Common myeloid progenitor, CD34-positive (primary cell): ENCODE results near the gene OPN1MW3.
"Not testable (repeated sequence)": the region's sequence is repeated elsewhere in the genome, so short reads cannot be mapped to it uniquely, and the experiment has no call there.

Source experiments
- CTCF ChIA-PET: fragments of 350-600 bp; sonication (Branson Sonifier 250); formaldehyde crosslinking; loops from one replicate; lab custom pipeline; 2021; ENCODE audit warnings: antibody characterized with exemption; lab: Charles Lee
- POLR2A ChIA-PET: fragments of 350-600 bp; sonication (Branson Sonifier 250); formaldehyde crosslinking; loops from one replicate; lab custom pipeline; 2021; ENCODE audit warnings: antibody characterized with exemption; lab: Charles Lee
- DNase-seq, 3 donors: peaks; one replicate each; pipeline versions ENCODE4 v3.0.0 to v3.0.0-alpha.2; 2013
- H3K27ac ChIP-seq, 2 experiments: 1 replicate in 1 of 2; 2 replicates in 1 of 2; pipeline ENCODE4 v1.7.0; 2013; ENCODE audit warnings: inconsistent platforms in 2 of 2, low read length in 2 of 2, mild to moderate bottlenecking in 2 of 2, low read depth in 1 of 2, moderate library complexity in 1 of 2; ENCODE audit not compliant: severe bottlenecking in 2 of 2, insufficient read depth in 1 of 2, poor library complexity in 1 of 2
- H3K27me3 ChIP-seq, 5 experiments: replicated peaks in 2 of 5; 1 replicate in 3 of 5; 2 replicates in 2 of 5; pipeline versions ENCODE4 v1.6.1 to v1.7.0; 2013; ENCODE audit warnings: low read length in 4 of 5, mild to moderate bottlenecking in 2 of 5, moderate library complexity in 2 of 5, inconsistent platforms in 1 of 5; ENCODE audit not compliant: insufficient read depth in 5 of 5, control insufficient read depth in 4 of 5
- H3K36me3 ChIP-seq, 4 experiments: 1 replicate in 2 of 4; 2 replicates in 2 of 4; pipeline versions ENCODE4 v1.6.1 to v1.7.0; 2013; ENCODE audit warnings: low read length in 3 of 4, control low read depth in 1 of 4, mild to moderate bottlenecking in 1 of 4; ENCODE audit not compliant: control insufficient read depth in 4 of 4, insufficient read depth in 4 of 4
- H3K4me1 ChIP-seq, 4 experiments: 1 replicate in 3 of 4; 2 replicates in 1 of 4; pipeline versions ENCODE4 v1.6.1 to v1.7.1; 2013; ENCODE audit warnings: low read length in 3 of 4, mild to moderate bottlenecking in 3 of 4, control low read depth in 1 of 4, inconsistent platforms in 1 of 4, moderate library complexity in 1 of 4; ENCODE audit not compliant: control insufficient read depth in 4 of 4, insufficient read depth in 4 of 4; ENCODE audit errors: control extremely low read depth in 1 of 4
- H3K4me3 ChIP-seq, 7 experiments: 1 replicate in 4 of 7; 2 replicates in 3 of 7; pipeline versions ENCODE4 v1.5.1 to v1.7.0; 2013; ENCODE audit warnings: mild to moderate bottlenecking in 7 of 7, low read length in 6 of 7, moderate library complexity in 6 of 7, inconsistent platforms in 2 of 7, low read depth in 2 of 7, control low read depth in 1 of 7; ENCODE audit not compliant: insufficient read depth in 4 of 7, control insufficient read depth in 1 of 7; ENCODE audit errors: extremely low read depth in 1 of 7
- H3K9me3 ChIP-seq, 5 experiments: 1 replicate in 4 of 5; 2 replicates in 1 of 5; pipeline versions ENCODE4 v1.6.1 to v1.7.1; 2013; ENCODE audit warnings: low read length in 4 of 5, mild to moderate bottlenecking in 2 of 5, inconsistent platforms in 1 of 5, low read depth in 1 of 5, moderate library complexity in 1 of 5; ENCODE audit not compliant: control insufficient read depth in 4 of 5, insufficient read depth in 2 of 5; ENCODE audit errors: control extremely low read depth in 1 of 5
- WGBS: methylation state at CpG from one replicate; pipeline ENCODE4 v1.1.5; 2013; ENCODE audit not compliant: insufficient coverage; 5-methylcytosine and 5-hydroxymethylcytosine counted together

Gene OPN1MW3

GRCh38 chrX:154263072-154263471 is 5.7 kb downstream of the OPN1MW3 start:
- H3K4me3 ChIP-seq, DNase-seq, H3K9me3 ChIP-seq, POLR2A ChIA-PET, H3K27ac ChIP-seq, H3K4me1 ChIP-seq, CTCF ChIA-PET, H3K36me3 ChIP-seq, H3K27me3 ChIP-seq: not testable (repeated sequence)
- WGBS, result no CpG with 5 or more reads among the region's 6 CpGs

DNA sequence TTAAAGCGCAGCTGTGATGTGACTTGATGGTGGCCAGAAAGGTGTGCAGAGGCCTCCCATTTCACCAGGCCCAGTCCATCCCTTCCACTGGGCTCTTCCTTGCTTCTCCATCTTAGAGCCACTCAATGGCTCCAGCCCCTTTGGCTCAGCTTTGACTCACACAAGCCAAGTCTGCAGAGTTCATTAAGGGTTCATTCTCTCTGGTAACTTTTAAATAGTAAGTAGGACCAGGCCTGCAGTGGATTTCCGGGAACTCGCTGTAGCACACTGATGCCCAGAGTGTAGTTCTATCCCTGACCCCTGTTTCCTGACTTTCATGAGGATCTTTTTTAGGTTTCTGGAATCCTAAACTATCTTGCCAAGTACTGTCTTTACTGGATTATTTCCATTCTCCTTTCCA is 11.9 kb downstream of the OPN1MW3 start:
- H3K4me1 ChIP-seq, H3K4me3 ChIP-seq, H3K36me3 ChIP-seq, H3K27me3 ChIP-seq, H3K9me3 ChIP-seq, CTCF ChIA-PET, DNase-seq, H3K27ac ChIP-seq, POLR2A ChIA-PET: not testable (repeated sequence)
- no CpG with 5 or more reads among the region's 3 CpGs for WGBS

- H3K36me3 ChIP-seq, H3K4me1 ChIP-seq, H3K27ac ChIP-seq, DNase-seq, H3K27me3 ChIP-seq, H3K9me3 ChIP-seq, CTCF ChIA-PET, POLR2A ChIA-PET, H3K4me3 ChIP-seq: not testable (repeated sequence)
- WGBS, result no CpG with 5 or more reads among the region's 23 CpGs
Observed at GRCh38 chrX:154284489-154285338, 27.3 kb downstream of the OPN1MW3 start.

DNA sequence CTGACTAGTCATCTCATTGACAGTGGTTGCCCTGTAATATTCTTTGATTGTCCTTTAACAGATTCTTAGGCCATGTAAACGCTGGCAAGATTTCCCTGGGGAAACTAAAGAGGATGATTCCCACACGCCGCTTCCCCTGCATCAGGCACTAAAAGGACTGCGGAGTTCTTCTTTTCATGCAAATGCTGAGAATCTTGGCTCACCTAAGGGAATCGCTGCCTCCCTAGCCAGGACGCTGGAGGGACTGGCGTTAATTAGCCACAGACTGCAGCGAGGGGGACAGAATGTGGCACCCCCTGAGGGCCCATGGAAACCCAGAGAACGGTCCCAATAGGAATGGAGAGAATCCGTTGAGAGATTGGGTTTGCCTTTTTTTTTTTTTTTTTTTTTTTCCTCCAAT is 29.0 kb downstream of the OPN1MW3 start:
- CTCF ChIA-PET, H3K9me3 ChIP-seq, POLR2A ChIA-PET: not testable (repeated sequence)

GRCh38 chrX:154294791-154295574 is 37.6 kb downstream of the OPN1MW3 start, which contains the start of gene TEX28:
TEX28 (minus strand) TSS chrX:154295124; CDS start chrX:154292117, 3,007 bp downstream.
- Histone ChIP-seq H3K27ac (no peak within 1 kb of the TSS), H3K4me3 (no peak within 1 kb of the TSS), H3K27me3 (no peaks in the 10 kb centered on the region), H3K4me1 (no peaks in the 10 kb centered on the region), H3K9me3 (peaks cover 0 to 8% (median 0%) of the 10 kb centered on the region in 5 experiments), H3K36me3 (no peaks in the 10 kb centered on the region)
- ChIA-PET CTCF (no interaction called here), POLR2A (interaction anchor here (0.6 kb wide), 1 partner anchor 9 kb away, joined by 4 read pairs; no protein-coding TSS in a partner anchor)
- DNase-seq, result no peak
- 97% methylated on average over 21 of the region's 39 CpGs for WGBS

More for the DNA sequence above, 29.0 kb downstream of the OPN1MW3 start:
- WGBS, result no CpG with 5 or more reads among the region's 10 CpGs
- not testable (repeated sequence) for H3K36me3 ChIP-seq, H3K27me3 ChIP-seq, DNase-seq, H3K27ac ChIP-seq, H3K4me3 ChIP-seq, H3K4me1 ChIP-seq

- Histone ChIP-seq H3K27me3 (no peaks in the 10 kb centered on the region), H3K27ac (no peak within 1 kb of the TSS), H3K4me1 (no peaks in the 10 kb centered on the region), H3K36me3 (no peaks in the 10 kb centered on the region), H3K4me3 (no peak within 1 kb of the TSS), H3K9me3 (peaks cover 0 to 8% (median 0%) of the 10 kb centered on the region in 5 experiments)
- ChIA-PET POLR2A (no interaction called here), CTCF (no interaction called here)
- WGBS, result 96% methylated on average over 37 of the region's 37 CpGs
- DNase-seq, result no peak
Observed at GRCh38 chrX:154295664-154296310, 38.4 kb downstream of the OPN1MW3 start, which contains the start of gene TKTL1. TKTL1 (plus strand) TSS chrX:154295795; CDS start chrX:154295860, 65 bp downstream.
